ENCODE results near the gene DEGS2.

- TF ChIP-seq CTCF (IDR thresholded peaks at IDR 0.05; ENCODE audit: low read depth, low read length, poor library complexity, severe bottlenecking) = no peak
- no peak for TF ChIP-seq EZH2phosphoT487 (IDR thresholded peaks at IDR 0.05; ENCODE audit: borderline replicate concordance, low read length)
Measured at GRCh38 chr14:100105357-100106169, 53.9 kb downstream of the DEGS2 start.
